NCI-H1417 (cell line): ENCODE measurements around the gene DLX4.

ENCODE experiments used
- DNase-seq, 3 experiments: peaks; one replicate each; lab custom pipeline; 2025; lab: John Stamatoyannopoulos, UW

DLX4 gene

DNA sequence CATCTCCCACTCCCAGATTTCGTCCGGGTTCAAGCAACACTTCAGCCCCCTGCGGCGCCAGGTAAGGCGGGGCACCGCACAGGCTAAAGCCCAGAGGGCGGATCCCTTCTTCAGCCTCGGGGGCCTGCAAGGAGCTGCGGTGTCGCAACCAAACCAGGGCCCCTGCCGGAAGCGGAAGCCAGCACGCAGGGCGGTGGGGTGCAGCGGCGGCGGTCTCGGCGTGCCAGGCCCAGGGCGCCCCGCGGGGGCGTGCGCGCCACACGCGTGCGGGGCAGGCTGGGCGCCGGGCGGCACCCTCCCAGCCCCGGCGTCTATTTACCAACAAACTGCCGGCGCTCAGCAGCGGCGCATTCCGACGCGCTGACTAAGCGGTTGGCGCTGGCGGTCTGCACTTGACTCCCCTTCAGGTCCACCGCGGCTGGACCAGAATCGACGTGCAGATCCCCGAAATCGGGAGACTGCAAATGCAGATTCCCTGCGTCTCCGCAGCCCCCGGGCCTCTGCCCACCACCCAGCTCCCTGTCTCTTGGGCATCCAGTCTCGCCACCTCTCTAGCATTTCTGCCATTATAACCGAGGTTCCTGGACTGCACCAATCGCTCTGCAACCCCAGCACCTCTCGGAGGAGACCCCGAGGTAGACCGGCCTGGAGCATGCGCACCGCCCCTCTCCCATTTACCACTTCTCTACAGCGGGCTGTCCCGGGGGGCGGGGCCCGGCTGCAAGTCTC, 421 bp upstream of the DLX4 start:
- peak; percentile 30 to 80 (median 73) for DNase-seq

GRCh38 chr17:49969795-49970389, 902 bp downstream of the DLX4 start:
- DNase-seq, result no peak

GRCh38 chr17:49970498-49970897, 1.5 kb downstream of the DLX4 start:
- no peak for DNase-seq

GRCh38 chr17:49971199-49971847, 2.3 kb downstream of the DLX4 start:
- DNase-seq, result no peak

DNA sequence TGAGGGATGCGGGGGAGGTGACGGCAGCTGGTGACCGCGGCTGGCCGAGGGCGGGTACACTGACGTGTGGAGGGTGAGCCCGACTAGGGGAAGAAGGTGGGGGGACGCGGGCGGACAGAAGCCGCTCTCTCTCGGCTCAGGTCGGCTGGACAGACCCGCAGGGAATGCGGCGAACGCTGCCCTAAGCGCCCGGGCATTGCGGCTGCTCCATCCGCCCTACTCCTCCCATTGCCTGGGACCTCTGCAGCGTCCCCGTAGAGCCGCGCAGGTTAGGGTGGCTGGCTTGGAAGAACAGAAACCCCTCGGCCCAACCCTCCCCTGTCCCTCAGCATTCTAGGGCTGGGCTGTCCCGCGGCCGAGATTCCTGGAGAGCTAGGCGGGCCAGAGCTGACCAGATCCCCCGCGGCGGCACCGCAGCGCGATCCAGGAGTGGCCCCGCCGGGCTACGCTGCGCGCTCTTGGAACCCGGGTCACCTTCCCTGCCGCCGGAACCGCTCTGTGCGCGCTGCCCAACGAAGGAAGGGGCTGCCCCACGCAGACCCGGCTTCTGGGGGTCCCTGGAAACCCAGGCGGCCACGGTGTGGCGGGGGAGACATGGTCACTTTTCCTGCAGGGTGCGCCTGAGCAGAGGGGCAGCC, 3.0 kb downstream of the DLX4 start:
- DNase-seq, result peak in 2 of 3 experiments; percentile 49 to 59

- DNase-seq, result no peak
Observed at GRCh38 chr17:49972486-49973270, 3.7 kb downstream of the DLX4 start.

- no peak for DNase-seq
Observed at GRCh38 chr17:49973271-49973615, 4.3 kb downstream of the DLX4 start.

GRCh38 chr17:49975531-49975930, 6.5 kb downstream of the DLX4 start:
- DNase-seq, result peak in 1 of 3 experiments; percentile 18

GRCh38 chr17:49976163-49976827, 7.3 kb downstream of the DLX4 start:
- peak in 2 of 3 experiments; percentile 47 to 83 for DNase-seq

DNA sequence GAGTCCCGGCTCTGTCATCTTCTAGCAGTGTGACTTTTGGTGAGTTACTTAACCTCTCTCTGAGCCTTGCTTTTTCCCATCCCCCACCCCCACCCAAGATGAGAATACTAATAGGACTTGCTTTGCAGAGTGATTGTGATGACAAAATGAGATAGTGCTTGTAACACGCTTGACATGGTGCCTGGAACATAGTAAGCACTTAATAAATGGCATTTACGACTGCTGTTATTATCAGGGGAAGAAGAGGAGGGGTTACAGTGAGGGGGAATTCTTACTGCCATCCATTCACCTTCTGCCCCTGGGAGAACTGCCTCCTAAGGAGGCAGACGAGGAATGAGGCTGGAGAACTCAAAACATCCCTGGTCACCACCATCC, 7.8 kb downstream of the DLX4 start:
- peak in 1 of 3 experiments; percentile 63 for DNase-seq

- DNase-seq, result peak in 1 of 3 experiments; percentile 61
Observed at GRCh38 chr17:49977463-49978389, 8.7 kb downstream of the DLX4 start.

GRCh38 chr17:49978501-49978900, 9.5 kb downstream of the DLX4 start:
- DNase-seq, result no peak

DNA sequence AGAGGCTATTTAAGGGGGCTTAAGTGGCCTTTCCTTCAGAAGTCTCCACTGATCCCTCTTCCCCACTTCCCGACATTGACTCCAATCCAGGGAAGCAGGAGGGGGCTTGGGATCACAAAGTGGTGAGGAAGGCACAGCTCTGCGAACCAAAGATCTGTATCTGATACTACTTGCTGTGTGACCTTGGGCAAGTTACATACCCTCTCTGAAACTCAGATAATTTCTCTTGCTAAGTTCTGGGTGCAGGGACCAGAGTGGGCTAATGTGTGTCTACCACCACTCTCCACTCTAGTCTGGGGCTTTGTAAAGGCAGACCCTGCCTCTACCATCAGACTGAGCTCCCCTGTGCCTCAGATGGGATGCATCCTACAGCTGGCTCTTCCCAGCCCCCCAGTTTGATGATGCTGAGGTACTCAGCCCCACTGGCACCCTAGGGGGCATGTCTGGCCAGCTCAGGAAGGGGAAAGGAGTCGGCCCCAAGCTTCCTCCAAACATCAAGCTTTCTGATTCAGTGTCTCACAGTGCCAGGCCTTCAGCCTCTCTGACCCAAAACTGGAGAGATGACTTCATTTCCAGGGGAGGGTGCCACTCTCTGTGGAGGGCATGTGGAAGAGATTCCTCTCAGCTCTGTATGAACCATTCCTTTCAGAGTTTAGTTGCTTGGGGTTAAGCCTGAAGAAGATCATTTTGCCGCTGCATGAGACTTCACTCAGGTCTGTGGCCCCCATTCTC, 10.9 kb downstream of the DLX4 start:
- DNase-seq, result no peak

GRCh38 chr17:49980703-49981197, 11.8 kb downstream of the DLX4 start:
- peak in 1 of 3 experiments; percentile 13 for DNase-seq

DNA sequence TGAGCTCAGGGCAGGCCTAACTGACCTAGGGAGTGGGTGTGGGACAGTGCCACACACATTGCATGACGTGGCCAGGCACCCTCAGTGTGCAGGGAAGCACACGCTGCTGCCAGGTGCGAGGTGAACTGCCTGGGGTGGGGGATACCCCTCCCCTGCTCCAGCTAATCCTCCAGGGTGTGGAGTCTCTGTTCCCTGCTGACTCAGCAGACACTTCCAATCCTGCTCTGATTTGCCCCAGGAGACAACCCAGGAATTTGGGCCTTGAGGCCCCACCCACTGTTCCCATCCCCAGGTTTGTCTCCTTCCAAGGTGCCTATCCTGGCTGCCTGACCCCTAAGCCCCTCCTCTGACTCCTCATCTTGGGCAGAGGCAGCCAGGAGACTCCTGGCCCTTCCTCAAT, 15.3 kb downstream of the DLX4 start:
- DNase-seq, result no peak

- DNase-seq, result no peak
Observed at GRCh38 chr17:49984776-49985175, 15.8 kb downstream of the DLX4 start.

DNA sequence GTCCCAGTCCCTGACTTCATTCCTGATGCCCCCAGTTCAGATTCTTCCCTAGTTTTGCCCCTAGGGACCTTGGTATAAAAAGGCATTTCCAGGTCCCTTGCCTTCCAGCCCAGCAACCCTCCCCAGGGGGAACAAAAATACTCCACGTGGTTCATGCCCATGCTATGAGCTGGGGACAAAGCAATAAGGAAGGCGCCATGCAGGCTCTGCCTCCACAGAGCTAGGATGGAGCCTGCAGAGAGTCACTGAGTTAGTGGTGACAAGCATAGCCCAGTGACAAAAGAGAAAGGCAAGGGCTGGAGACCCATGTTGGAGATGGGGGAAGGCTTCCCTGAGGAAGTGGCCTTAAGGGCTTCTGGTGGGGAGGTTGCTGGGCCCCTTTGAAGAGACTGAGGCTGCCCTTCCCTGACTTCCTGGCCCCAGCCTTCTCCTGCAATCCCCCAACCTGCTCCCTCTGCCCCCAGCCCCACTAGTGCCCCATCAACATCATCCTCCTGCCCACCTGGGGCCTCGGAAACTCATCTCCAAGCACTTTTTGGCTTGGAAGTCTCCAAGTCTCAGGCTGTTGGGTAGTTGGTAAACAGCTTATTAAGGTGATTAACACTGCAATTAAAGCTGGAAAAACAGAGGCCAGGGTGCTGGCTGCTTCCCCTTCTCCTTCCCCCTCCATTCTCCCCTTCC, 16.5 kb downstream of the DLX4 start:
- DNase-seq, result no peak

- DNase-seq, result no peak
Observed at GRCh38 chr17:49986396-49987289, 17.7 kb downstream of the DLX4 start.
